PC-3 (cell line): Measurements from ENCODE around the gene VEZT. TPM values are rescaled to one million over a fixed set of nuclear protein-coding genes. Genes with fewer than 3 reads are reported as not detected.
"Not testable (repeated sequence)": the region's sequence is repeated elsewhere in the genome, so short reads cannot be mapped to it uniquely, and the experiment has no call there.

Experiments used
- ATAC-seq: fragments of 200-7000 bp; cut with Tn5 transposase; 2 replicates; pipeline ENCODE4 v1.9.1; 2020; ENCODE audit warnings: mild to moderate bottlenecking, moderate library complexity
- BruUV-seq: library from RNA; stranded (reverse); fragments of 400-500 nt; replicated peaks from 2 replicates; lab custom pipeline; 2021; lab: Mats Ljungman, UMichigan
- CTCF ChIA-PET: fragments of 300-600 bp; sonication (Branson Sonifier 250); formaldehyde crosslinking; loops from one replicate; lab custom pipeline; 2022; ENCODE audit warnings: antibody characterized with exemption; lab: Charles Lee
- POLR2A ChIA-PET: fragments of 300-600 bp; sonication (Branson Sonifier 250); formaldehyde crosslinking; loops from one replicate; lab custom pipeline; 2022; ENCODE audit warnings: antibody characterized with exemption; ENCODE audit not compliant: unreplicated experiment; lab: Charles Lee
- DNase-seq: peaks from one replicate; pipeline ENCODE4 v3.0.0-alpha.2; 2015
- H2AFZ ChIP-seq: fragments of 300-600 bp; sonication (generic); 2 replicates; pipeline ENCODE4 v1.6.0; 2016; ENCODE audit warnings: antibody characterized with exemption, low read length
- H3F3A ChIP-seq: fragments of 300-600 bp; sonication (generic); one replicate; pipeline ENCODE4 v1.6.0; 2017; ENCODE audit warnings: antibody characterized with exemption, low read length, control low read depth, mild to moderate bottlenecking; ENCODE audit not compliant: unreplicated experiment
- H3K27ac ChIP-seq: fragments of 300-600 bp; sonication (generic); 2 replicates; pipeline ENCODE4 v1.5.1; 2016; ENCODE audit warnings: mild to moderate bottlenecking, low read length
- H3K27me3 ChIP-seq: fragments of 300-600 bp; sonication (generic); 2 replicates; pipeline ENCODE4 v1.6.1; 2016; ENCODE audit warnings: low read length, mixed read lengths
- H3K36me3 ChIP-seq: fragments of 300-600 bp; sonication (generic); 2 replicates; pipeline ENCODE4 v1.6.1; 2016; ENCODE audit warnings: low read depth, mixed run types, low read length, mixed read lengths
- H3K4me1 ChIP-seq: fragments of 300-600 bp; sonication (generic); 2 replicates; pipeline ENCODE4 v1.5.1; 2016; ENCODE audit warnings: low read length; ENCODE audit not compliant: insufficient read depth
- H3K4me2 ChIP-seq: fragments of 300-600 bp; sonication (generic); 2 replicates; pipeline ENCODE4 v1.6.0; 2016; ENCODE audit warnings: low read length
- H3K4me3 ChIP-seq: fragments of 300-600 bp; sonication (generic); 2 replicates; pipeline ENCODE4 v1.5.1; 2016; ENCODE audit warnings: mild to moderate bottlenecking, low read length, mixed read lengths
- H3K79me2 ChIP-seq: fragments of 300-600 bp; sonication (generic); 2 replicates; pipeline ENCODE4 v1.6.1; 2017; ENCODE audit warnings: low read length, mixed read lengths
- H3K9ac ChIP-seq: fragments of 300-600 bp; sonication (generic); 2 replicates; pipeline ENCODE4 v1.6.0; 2016; ENCODE audit warnings: mild to moderate bottlenecking, low read length
- H3K9me2 ChIP-seq: fragments of 300-600 bp; sonication (generic); replicated peaks from 2 replicates; pipeline ENCODE4 v1.6.1; 2016; ENCODE audit warnings: mixed run types, low read length, mixed read lengths
- H3K9me3 ChIP-seq: fragments of 300-600 bp; sonication (generic); 2 replicates; pipeline ENCODE4 v1.6.1; 2016; ENCODE audit warnings: low read length, mixed read lengths
- H4K20me1 ChIP-seq: fragments of 300-600 bp; sonication (generic); 2 replicates; pipeline ENCODE4 v1.6.1; 2016; ENCODE audit warnings: low read length, mixed read lengths
- EZH2 ChIP-seq: fragments of 300-600 bp; sonication (generic); IDR thresholded peaks from one replicate; pipeline ENCODE4 v1.6.1; 2017; ENCODE audit warnings: antibody characterized with exemption, mild to moderate bottlenecking, low read length; ENCODE audit not compliant: unreplicated experiment
- EZH2phosphoT487 ChIP-seq: fragments of 300-600 bp; sonication (generic); IDR thresholded peaks from 2 replicates; pipeline ENCODE4 v1.6.1; 2018; ENCODE audit warnings: mild to moderate bottlenecking, antibody characterized with exemption, low read length, borderline replicate concordance
- intact Hi-C: fragments of 100-400 bp; cut with micrococcal nuclease; formaldehyde crosslinking; loops from 2 replicates; pipeline ENCODE4 v1.9.0; 2023
- total RNA-seq: library from RNA; depleted of rRNA; stranded (reverse); fragments of >200 nt; gene quantifications from 2 replicates; pipeline ENCODE4 v1.2.3, GENCODE V29; 2014
- TF ChIP-seq, protein P1 (sequence below): fragments of 300-600 bp; sonication (generic); conservative IDR thresholded peaks from 2 replicates; pipeline ENCODE4 v1.5.1; 2017; ENCODE audit warnings: antibody characterized with exemption, low read depth, mild to moderate bottlenecking, low read length

Gene VEZT
- total RNA-seq, 1 experiment from 2014 or later, result 83.6 TPM

GRCh38 chr12:95238150-95238549 is 20.5 kb downstream of the VEZT start:
- peaks cover 22% of the 10 kb centered on the region for H4K20me1 ChIP-seq
- POLR2A ChIA-PET, result interaction anchor here (0.7 kb wide), 1 partner anchor 148 kb away, joined by 3 read pairs; no protein-coding TSS in a partner anchor
- BruUV-seq, result no TSS peak

DNA sequence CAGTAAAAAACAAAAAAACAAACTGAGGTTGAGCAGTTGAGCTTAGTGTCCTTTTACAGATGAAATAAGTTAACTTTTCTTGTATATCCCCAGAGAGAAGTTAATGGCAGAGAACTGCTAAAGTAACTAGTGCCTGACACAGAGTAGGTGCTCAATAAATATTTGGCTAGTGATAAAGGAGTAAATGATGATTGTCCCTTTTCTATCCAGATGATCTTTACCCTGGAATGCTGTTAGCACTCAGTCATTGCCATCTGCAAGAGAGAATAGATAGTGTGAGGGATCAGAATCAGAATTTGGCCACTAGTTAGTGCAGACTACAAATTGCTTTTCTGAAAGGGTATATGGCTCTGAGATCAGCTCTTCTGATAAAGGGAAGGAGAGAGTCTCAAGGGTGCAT is 21.6 kb downstream of the VEZT start:
- Histone ChIP-seq H3K9me2 (no peaks in the 10 kb centered on the region), H3K4me1 (no peaks in the 10 kb centered on the region), H2AFZ (no peak overlapping the region), H3K27me3 (no peaks in the 10 kb centered on the region), H3K9ac (no peak overlapping the region), H3K36me3 (peaks cover 16% of the 10 kb centered on the region), H3K4me2 (no peak overlapping the region), H3K9me3 (no peaks in the 10 kb centered on the region), H3F3A (no peaks in the 10 kb centered on the region), H3K79me2 (peaks cover 84% of the 10 kb centered on the region), H4K20me1 (peaks cover 20% of the 10 kb centered on the region), H3K4me3 (no peak overlapping the region), H3K27ac (no peak overlapping the region)
- POLR2A ChIA-PET, result no interaction called here
- no peak for ATAC-seq
- TF ChIP-seq EZH2phosphoT487 (no peak), EZH2 (no peak)
- TF ChIP-seq, protein P1, sequence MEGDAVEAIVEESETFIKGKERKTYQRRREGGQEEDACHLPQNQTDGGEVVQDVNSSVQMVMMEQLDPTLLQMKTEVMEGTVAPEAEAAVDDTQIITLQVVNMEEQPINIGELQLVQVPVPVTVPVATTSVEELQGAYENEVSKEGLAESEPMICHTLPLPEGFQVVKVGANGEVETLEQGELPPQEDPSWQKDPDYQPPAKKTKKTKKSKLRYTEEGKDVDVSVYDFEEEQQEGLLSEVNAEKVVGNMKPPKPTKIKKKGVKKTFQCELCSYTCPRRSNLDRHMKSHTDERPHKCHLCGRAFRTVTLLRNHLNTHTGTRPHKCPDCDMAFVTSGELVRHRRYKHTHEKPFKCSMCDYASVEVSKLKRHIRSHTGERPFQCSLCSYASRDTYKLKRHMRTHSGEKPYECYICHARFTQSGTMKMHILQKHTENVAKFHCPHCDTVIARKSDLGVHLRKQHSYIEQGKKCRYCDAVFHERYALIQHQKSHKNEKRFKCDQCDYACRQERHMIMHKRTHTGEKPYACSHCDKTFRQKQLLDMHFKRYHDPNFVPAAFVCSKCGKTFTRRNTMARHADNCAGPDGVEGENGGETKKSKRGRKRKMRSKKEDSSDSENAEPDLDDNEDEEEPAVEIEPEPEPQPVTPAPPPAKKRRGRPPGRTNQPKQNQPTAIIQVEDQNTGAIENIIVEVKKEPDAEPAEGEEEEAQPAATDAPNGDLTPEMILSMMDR, result no peak
- no TSS peak for BruUV-seq
- DNase-seq, result no peak
- intact Hi-C loops, result no loop called here
- CTCF ChIA-PET, result no interaction called here

More at GRCh38 chr12:95238150-95238549, 20.5 kb downstream of the VEZT start:
- Histone ChIP-seq H2AFZ (no peak overlapping the region), H3K9ac (no peak overlapping the region), H3K9me3 (no peaks in the 10 kb centered on the region), H3K4me3 (no peak overlapping the region), H3K27ac (no peak overlapping the region), H3K79me2 (peaks cover 84% of the 10 kb centered on the region), H3K4me1 (no peaks in the 10 kb centered on the region), H3K36me3 (peaks cover 16% of the 10 kb centered on the region), H3F3A (no peaks in the 10 kb centered on the region), H3K27me3 (no peaks in the 10 kb centered on the region), H3K4me2 (no peak overlapping the region), H3K9me2 (no peaks in the 10 kb centered on the region)
- TF ChIP-seq, protein P1, result no peak
- TF ChIP-seq EZH2phosphoT487 (no peak), EZH2 (no peak)
- intact Hi-C loops, result no loop called here
- DNase-seq, result no peak
- CTCF ChIA-PET, result interaction anchor here (0.7 kb wide), 1 partner anchor 296 kb away, joined by 4 read pairs; no protein-coding TSS in a partner anchor
- no peak for ATAC-seq

GRCh38 chr12:95239835-95240234 is 22.2 kb downstream of the VEZT start:
- BruUV-seq, ATAC-seq, H3F3A ChIP-seq, H3K4me2 ChIP-seq, H3K4me3 ChIP-seq, H3K4me1 ChIP-seq, intact Hi-C loops, H3K9me3 ChIP-seq, H2AFZ ChIP-seq, H3K27me3 ChIP-seq, POLR2A ChIA-PET, H3K9ac ChIP-seq, DNase-seq, H3K27ac ChIP-seq, H3K9me2 ChIP-seq, CTCF ChIA-PET: not testable (repeated sequence)
- H3K36me3 ChIP-seq, result peaks cover 21% of the 10 kb centered on the region
- peaks cover 87% of the 10 kb centered on the region for H3K79me2 ChIP-seq
- H4K20me1 ChIP-seq, result peaks cover 20% of the 10 kb centered on the region
